ENCODE results near the gene OSMR. TPM values are rescaled to one million over a fixed set of nuclear protein-coding genes. Genes with fewer than 3 reads are reported as not detected.
"Not testable (repeated sequence)": the region's sequence is repeated elsewhere in the genome, so short reads cannot be mapped to it uniquely, and the experiment has no call there.

OSMR gene
- total RNA-seq, 8 experiments from 2014 or later = 0.37 to 124 (median 6.4) TPM

DNA sequence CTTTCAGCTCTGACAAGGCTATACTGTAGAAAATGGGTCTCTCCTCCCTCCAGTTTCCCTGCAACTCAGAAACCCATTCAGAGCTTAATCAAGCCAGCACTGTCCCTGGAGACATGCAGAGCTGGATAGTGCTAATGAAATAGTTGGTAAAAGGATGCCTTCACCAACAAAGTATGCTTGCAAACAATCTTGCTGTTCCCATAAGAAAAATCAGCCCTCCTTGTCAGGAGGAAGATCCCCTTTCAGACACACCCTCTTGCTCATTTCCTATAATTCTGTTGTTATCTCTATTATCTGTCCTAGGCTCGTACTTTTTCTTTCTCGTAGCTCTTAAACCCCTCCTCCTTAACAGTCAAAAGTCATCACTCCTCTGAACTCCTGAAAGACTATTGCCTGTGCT lies 9.9 kb upstream of the OSMR start:
- ATAC-seq (replicated peaks in 6 of 8) = peak in 2 of 8 experiments; percentile 55 to 73
- 0 to 89% (median 77%) methylated on average over 1 to 2 of the region's 2 CpGs; no CpG with 5 or more reads in 4 of the 10 experiments for WGBS, 10 experiments
- Histone ChIP-seq H3K27ac (no peak overlapping the region), H3K4me1 (replicated peaks in 1 of 2) (no peaks in the 10 kb centered on the region), H3K4me3 (no peak overlapping the region)
- in situ Hi-C loops (cut with MboI; ENCODE audit: low pct_unique_long_range_greater_than_20kb in 2 of 9, low sequenced_read_pairs in 9 of 9, unreplicated experiment in 9 of 9) = no loop called here

DNA sequence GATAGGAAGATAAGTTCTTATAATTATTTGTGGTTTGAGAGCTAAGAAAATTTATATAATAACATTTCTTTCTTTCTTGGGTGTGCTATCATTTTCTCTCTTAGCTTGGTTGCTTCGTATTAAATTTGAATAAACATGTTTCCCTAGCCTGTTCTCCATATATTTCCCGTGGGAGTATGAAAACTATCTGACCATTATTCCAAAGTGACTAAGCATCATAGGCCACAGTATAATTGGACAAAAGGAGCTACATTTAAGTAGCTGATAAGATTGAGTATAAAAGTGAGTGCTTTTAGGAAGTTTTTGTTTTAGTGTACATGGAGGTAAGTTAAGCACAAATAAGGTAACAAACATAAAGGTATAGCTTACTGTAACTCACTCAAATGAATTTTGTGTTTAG lies 8.4 kb upstream of the OSMR start:
- ATAC-seq (replicated peaks in 6 of 8) = peak in 2 of 8 experiments; percentile 14 to 56
- Histone ChIP-seq H3K27ac (no peak overlapping the region), H3K4me3 (no peak overlapping the region), H3K4me1 (replicated peaks in 1 of 2) (no peaks in the 10 kb centered on the region)
- in situ Hi-C loops (cut with MboI; ENCODE audit: low pct_unique_long_range_greater_than_20kb in 2 of 9, low sequenced_read_pairs in 9 of 9, unreplicated experiment in 9 of 9) = no loop called here
- 0 to 100% (median 51%) methylated on average over 2 of the region's 2 CpGs; no CpG with 5 or more reads in 2 of the 10 experiments for WGBS, 10 experiments

DNA sequence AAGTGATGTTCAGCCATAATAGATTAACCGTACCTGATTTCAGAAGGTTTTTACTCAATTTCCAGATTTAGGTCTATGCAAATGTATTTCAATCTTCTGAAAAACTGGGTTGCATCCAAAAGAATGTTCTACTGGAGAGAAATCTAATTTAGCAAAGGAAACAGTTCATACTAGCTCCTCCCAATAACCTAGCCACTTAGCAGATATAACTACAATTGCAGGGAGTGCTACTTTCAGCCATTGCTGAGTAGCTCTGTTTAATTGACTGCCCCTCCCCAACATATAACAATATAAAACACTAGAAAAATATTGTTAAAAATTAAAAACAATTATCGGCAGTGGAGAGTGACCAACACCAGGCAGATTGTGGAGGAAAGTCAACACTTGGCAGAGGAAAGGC lies 7.9 kb upstream of the OSMR start:
- peak in 1 of 8 experiments; percentile 16 for ATAC-seq (replicated peaks in 6 of 8)
- in situ Hi-C loops (cut with MboI; ENCODE audit: low pct_unique_long_range_greater_than_20kb in 2 of 9, low sequenced_read_pairs in 9 of 9, unreplicated experiment in 9 of 9) = no loop called here
- Histone ChIP-seq H3K4me3 (no peak overlapping the region), H3K4me1 (replicated peaks in 1 of 2) (no peaks in the 10 kb centered on the region), H3K27ac (no peak overlapping the region)
- WGBS, 10 experiments = 40 to 100% (median 67%) methylated on average over 1 to 2 of the region's 2 CpGs

DNA sequence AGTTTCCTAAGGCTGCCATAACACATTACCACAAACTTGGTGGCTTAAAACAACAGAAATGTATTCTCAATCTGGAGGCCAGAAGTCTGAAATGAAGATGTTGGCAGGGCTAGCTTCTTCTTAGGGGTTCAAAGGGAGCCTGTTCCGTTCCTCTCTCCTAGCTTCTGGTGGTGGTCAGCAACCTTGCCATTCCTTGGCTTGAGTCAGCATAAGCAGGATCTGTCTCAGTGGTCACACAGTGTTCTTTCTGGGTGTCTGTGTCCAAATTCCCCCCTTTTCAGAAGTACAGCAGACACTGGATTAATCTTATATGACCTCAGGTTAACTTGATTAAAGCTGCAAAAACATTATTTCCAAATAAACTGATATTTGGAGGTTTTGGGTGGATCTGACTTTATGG lies 2.1 kb upstream of the OSMR start:
- in situ Hi-C loops (cut with MboI; ENCODE audit: low pct_unique_long_range_greater_than_20kb in 2 of 9, low sequenced_read_pairs in 9 of 9, unreplicated experiment in 9 of 9) = no loop called here
- ATAC-seq (replicated peaks in 6 of 8) = no peak
- Histone ChIP-seq H3K4me3 (no peak overlapping the region), H3K27ac (no peak overlapping the region), H3K4me1 (replicated peaks in 1 of 2) (no peaks in the 10 kb centered on the region)
- WGBS, 10 experiments = 70 to 100% (median 83%) methylated on average over 1 of the region's 1 CpG; no CpG with 5 or more reads in 6 of the 10 experiments

DNA sequence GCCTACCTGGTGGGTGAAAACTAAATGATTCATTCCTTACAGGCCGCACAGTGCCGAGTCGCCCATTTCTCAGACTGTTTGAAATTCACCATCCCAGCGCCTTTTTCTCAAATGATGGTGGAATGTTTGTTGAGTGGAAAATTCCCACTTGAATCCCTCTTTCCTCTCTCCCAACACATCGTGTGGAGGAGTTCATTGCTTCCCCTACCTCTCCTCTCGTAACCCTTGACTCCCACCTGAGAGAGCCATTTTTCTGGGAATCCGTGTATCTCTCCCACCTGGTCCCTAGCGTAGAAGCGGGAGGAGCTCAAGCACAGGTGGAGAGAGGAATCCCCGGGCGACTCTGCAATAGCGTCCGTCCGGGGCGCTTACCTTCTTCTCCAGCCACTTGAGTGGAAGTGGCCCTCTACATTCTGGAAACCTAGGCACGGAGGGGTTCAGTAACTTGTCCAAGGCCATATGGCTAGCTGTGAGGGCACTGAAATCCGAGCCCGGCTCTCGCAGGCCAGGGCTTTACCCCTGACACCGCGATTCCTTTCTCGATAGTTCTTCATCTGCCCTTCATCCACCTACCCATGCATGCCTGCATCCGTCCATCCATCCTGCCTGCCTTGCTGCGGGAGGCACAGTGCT lies 683 bp downstream of the OSMR start:
- WGBS, 10 experiments = 0 to 69% (median 36%) methylated on average over 1 to 17 of the region's 24 CpGs; no CpG with 5 or more reads in 2 of the 10 experiments
- H3K27ac ChIP-seq = no peak overlapping the region
- no peaks in the 10 kb centered on the region for H3K4me1 ChIP-seq (replicated peaks in 1 of 2)
- no peak for ATAC-seq (replicated peaks in 6 of 8)
- in situ Hi-C loops (cut with MboI; ENCODE audit: low pct_unique_long_range_greater_than_20kb in 2 of 9, low sequenced_read_pairs in 9 of 9, unreplicated experiment in 9 of 9) = no loop called here
- H3K4me3 ChIP-seq = peak overlapping the region in 4 of 5 donors; percentile 27 to 38 (median 34)

DNA sequence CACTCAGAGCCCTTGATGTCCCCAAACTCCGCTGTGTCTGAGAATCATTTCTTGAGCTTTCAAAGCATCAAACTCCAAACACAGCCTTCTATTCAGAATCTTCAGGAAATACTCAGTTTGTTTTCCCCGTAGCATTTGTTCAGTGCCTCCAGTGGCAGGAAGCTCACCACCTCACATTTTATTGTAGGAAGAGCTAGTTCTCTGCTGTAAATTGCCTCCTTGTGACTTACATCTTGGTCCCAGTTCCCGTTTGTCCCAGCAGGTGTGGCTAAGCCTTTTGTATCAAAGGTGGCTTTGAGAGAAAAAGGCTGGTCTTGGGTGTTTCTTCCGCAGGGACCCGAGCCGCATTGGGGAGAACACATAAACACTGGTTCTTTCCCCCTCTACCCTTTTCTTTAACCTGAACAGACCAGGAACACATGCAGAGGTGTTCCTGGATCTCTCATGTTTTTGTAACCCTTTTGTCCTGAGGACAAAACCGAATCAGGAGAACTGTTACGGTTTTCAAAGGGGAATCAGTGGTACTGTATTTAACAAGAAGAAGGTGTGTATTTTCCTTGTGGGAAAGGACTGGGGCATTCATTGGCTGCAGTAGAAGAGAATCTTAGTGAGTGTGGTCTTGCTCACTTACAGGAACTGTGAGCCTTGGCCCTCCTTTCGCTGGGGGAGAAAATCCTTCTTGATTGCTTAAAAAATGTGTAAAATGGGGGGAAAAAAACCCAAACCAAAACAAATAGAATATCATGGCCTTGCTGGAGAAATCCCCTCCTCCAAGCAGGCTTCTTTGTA lies 1.9 kb downstream of the OSMR start:
- Histone ChIP-seq H3K4me3 (no peak overlapping the region), H3K4me1 (replicated peaks in 1 of 2) (no peaks in the 10 kb centered on the region), H3K27ac (no peak overlapping the region)
- WGBS, 10 experiments = 13 to 100% (median 81%) methylated on average over 1 to 7 of the region's 9 CpGs; no CpG with 5 or more reads in 1 of the 10 experiments
- ATAC-seq (replicated peaks in 6 of 8) = no peak
- in situ Hi-C loops (cut with MboI; ENCODE audit: low pct_unique_long_range_greater_than_20kb in 2 of 9, low sequenced_read_pairs in 9 of 9, unreplicated experiment in 9 of 9) = no loop called here

DNA sequence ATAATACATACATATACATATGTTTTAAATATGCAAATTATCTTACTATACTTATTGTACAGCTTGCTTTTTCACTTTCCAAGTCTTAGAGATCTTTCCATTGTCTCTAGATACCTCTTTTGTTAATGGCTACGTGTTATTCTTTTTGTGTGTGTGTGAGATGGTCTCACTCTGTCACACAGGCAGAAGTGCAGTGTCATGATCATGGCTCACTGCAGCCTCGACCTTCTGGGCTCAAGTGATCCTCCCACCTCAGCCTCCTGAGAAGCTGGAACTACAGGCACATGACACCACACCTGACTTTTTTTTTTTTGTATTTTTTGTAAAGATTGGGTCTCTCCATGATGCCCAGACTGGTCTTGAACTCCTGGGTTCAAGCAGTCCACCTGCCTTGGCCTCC lies 2.8 kb downstream of the OSMR start:
- 30 to 100% (median 68%) methylated on average over 1 to 2 of the region's 2 CpGs; no CpG with 5 or more reads in 2 of the 10 experiments for WGBS, 10 experiments
- in situ Hi-C loops (cut with MboI; ENCODE audit: low pct_unique_long_range_greater_than_20kb in 2 of 9, low sequenced_read_pairs in 9 of 9, unreplicated experiment in 9 of 9) = no loop called here
- Histone ChIP-seq H3K4me3 (no peak overlapping the region), H3K4me1 (replicated peaks in 1 of 2) (no peaks in the 10 kb centered on the region), H3K27ac (no peak overlapping the region)
- ATAC-seq (replicated peaks in 6 of 8) = no peak

- ATAC-seq (replicated peaks in 6 of 8); H3K27ac ChIP-seq; H3K4me1 ChIP-seq (replicated peaks in 1 of 2); in situ Hi-C loops (cut with MboI; ENCODE audit: low pct_unique_long_range_greater_than_20kb in 2 of 9, low sequenced_read_pairs in 9 of 9, unreplicated experiment in 9 of 9); H3K4me3 ChIP-seq: not testable (repeated sequence)
- WGBS, 10 experiments = 70 to 93% (median 81%) methylated on average over 3 to 5 of the region's 5 CpGs
These were observed 5.8 kb downstream of the OSMR start for GRCh38 chr5:38851640-38852039.

- peak in 2 of 8 experiments; percentile 8 to 66 for ATAC-seq (replicated peaks in 6 of 8)
- H3K4me3 ChIP-seq = no peak overlapping the region
- 26 to 97% (median 81%) methylated on average over 1 to 6 of the region's 6 CpGs; no CpG with 5 or more reads in 1 of the 10 experiments for WGBS, 10 experiments
- no peak overlapping the region for H3K27ac ChIP-seq
- in situ Hi-C loops (cut with MboI; ENCODE audit: low pct_unique_long_range_greater_than_20kb in 2 of 9, low sequenced_read_pairs in 9 of 9, unreplicated experiment in 9 of 9) = no loop called here
- H3K4me1 ChIP-seq (replicated peaks in 1 of 2) = no peaks in the 10 kb centered on the region
These were observed 8.1 kb downstream of the OSMR start for GRCh38 chr5:38853753-38854470.

- peak in 2 of 8 experiments; percentile 9 to 29 for ATAC-seq (replicated peaks in 6 of 8)
- in situ Hi-C loops (cut with MboI; ENCODE audit: low pct_unique_long_range_greater_than_20kb in 2 of 9, low sequenced_read_pairs in 9 of 9, unreplicated experiment in 9 of 9) = no loop called here
- no peak overlapping the region for H3K27ac ChIP-seq
These were observed 9.1 kb downstream of the OSMR start for GRCh38 chr5:38854907-38855306.

GRCh38 chr5:38856660-38857059 lies 10.8 kb downstream of the OSMR start:
- Histone ChIP-seq H3K27ac (no peak overlapping the region), H3K4me3 (no peak overlapping the region), H3K4me1 (replicated peaks in 1 of 2) (no peaks in the 10 kb centered on the region)
- ATAC-seq (replicated peaks in 6 of 8) = peak in 1 of 8 experiments; percentile 3
- in situ Hi-C loops (cut with MboI; ENCODE audit: low pct_unique_long_range_greater_than_20kb in 2 of 9, low sequenced_read_pairs in 9 of 9, unreplicated experiment in 9 of 9) = no loop called here
- 64 to 100% (median 89%) methylated on average over 1 to 2 of the region's 2 CpGs; no CpG with 5 or more reads in 4 of the 10 experiments for WGBS, 10 experiments

More at GRCh38 chr5:38854907-38855306, 9.1 kb downstream of the OSMR start:
- 71 to 100% (median 85%) methylated on average over 1 to 7 of the region's 7 CpGs; no CpG with 5 or more reads in 4 of the 10 experiments for WGBS, 10 experiments
- Histone ChIP-seq H3K4me3 (no peak overlapping the region), H3K4me1 (replicated peaks in 1 of 2) (no peaks in the 10 kb centered on the region)

DNA sequence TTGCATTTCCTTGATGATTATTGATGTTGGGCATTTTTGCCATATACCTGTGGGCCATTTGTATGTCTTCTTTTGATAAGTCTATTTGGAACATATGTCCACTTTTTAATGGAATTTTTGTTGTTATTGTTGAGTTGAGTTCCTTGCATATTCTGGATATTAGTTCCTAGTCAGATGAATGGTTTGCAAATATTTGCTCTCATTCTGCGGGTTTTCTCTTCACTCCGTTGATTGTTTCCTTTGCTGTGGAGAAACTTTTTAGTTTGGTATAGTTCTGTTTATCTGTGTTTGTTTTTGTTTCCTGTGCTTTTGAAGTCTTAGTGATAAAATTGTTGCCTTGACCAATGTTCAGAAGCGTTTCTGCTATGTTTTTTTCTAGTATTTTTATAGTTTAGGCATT lies 13.0 kb downstream of the OSMR start:
- in situ Hi-C loops (cut with MboI; ENCODE audit: low pct_unique_long_range_greater_than_20kb in 2 of 9, low sequenced_read_pairs in 9 of 9, unreplicated experiment in 9 of 9) = no loop called here
- H3K4me3 ChIP-seq = no peak overlapping the region
- 59 to 100% (median 74%) methylated on average over 3 of the region's 3 CpGs; no CpG with 5 or more reads in 1 of the 10 experiments for WGBS, 10 experiments
- no peak for ATAC-seq (replicated peaks in 6 of 8)
- H3K27ac ChIP-seq = no peak overlapping the region
- no peaks in the 10 kb centered on the region for H3K4me1 ChIP-seq (replicated peaks in 1 of 2)

All from motor neuron (in vitro differentiated cells).